NCI-H1105 treated with DMSO at 0.1 percent for 48 hours (cell line): Measurements from ENCODE around the gene THPO.
A peak's percentile ranks its signal among the peaks of the same experiment; 100 is the strongest.
"Not testable (repeated sequence)": the region's sequence is repeated elsewhere in the genome, so short reads cannot be mapped to it uniquely, and the experiment has no call there.

Experiments
- DNase-seq: peaks from one replicate; lab custom pipeline; 2025; lab: John Stamatoyannopoulos, UW

Gene THPO

DNA sequence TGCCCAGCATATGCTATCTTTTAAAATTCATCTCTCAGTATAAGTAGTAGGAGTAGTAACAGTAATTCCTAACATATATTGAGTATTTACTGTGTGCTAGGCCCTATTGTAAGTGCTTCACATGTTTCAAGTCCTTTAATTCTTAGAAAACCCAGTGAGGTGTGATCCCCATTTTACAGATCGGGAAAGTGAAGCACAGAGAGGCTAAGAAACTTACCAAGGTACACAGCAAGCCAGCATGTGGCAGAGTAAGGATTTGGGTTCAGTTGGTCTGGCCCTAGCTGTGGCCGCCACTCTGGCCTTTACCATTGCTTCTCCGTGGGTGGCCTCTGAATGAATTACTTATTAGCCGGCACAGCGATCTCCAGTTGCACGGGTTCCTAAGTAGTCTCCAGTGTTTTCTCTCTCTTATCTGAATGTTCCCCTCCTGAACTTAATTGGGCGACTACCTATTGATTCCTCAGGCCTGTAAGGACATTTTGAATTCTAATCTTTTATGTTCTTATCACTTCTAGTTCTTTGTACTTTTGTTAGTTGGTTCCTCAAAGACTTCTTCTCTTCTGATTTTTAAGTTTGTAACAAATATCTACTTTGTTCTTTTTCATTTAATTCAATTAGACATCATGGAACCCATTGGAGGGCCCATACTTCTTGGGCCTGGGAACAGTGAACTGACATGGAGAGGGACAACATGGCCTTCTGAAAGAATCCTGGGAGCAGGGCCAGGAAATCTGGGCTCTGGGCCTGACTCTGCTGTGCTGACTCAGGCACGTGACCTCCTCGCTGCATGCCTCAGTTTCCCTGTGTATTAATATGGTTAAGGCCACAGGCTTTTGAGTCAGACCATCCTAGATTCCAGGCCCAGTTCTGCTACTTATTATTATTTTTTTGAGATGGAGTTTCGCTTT, 28.2 kb downstream of the THPO start:
- DNase-seq: no peak

DNA sequence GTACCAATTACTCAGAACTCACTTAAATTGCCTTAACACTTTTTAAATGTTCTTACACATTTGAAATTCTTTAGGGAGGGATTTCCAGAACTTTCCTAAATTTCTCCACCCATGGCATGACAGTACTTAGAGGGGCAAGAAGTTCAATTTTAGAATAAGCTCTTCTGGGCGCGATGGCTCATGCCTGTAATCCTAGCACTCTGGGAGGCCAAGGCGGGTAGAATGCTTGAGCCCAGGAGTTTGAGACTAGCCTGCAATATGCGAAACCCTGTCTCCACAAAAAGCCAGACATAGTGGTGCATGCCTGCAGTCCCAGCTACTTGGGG, 30.0 kb downstream of the THPO start:
- DNase-seq: no peak

- no peak for DNase-seq
These were observed 30.5 kb downstream of the THPO start for GRCh38 chr3:184347321-184348056.

- no peak for DNase-seq
These were observed 31.4 kb downstream of the THPO start for GRCh38 chr3:184346480-184347190.

GRCh38 chr3:184345317-184346144, 32.5 kb downstream of the THPO start:
- DNase-seq: peak; percentile 44

GRCh38 chr3:184344579-184345316, 33.3 kb downstream of the THPO start:
- no peak for DNase-seq

DNA sequence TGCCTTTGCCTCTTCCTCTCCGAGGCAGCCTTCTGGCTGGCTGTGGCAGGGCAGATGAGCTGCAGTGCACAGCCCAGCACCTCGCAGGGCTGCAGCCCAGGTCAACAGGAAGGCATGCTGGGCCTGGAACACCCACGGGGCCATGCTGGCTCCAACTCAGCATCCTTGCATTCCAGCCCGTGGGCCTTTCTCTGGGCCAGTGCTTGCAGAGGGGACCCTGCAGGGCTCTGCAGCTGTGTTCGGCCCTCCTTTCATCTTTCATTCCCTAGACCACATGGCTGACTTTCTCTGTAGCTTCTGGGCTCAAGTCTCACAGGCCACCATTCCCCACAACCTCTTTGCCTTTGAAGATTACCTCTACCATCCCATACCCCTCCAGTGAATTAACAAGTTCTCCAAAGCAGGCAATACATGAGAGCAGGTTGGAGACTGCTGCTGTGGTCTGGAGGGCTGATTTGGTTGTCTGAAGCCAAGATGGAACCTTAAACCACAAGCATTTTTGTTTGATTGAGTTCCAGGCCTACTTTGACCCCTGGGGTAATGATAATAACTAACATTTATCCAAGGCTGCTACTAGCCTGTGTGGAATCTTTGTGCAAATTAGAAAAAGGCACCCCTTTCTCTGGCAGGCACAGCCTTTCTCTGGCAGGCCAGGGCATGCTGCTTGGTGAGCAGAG, 34.7 kb downstream of the THPO start:
- no peak for DNase-seq

DNA sequence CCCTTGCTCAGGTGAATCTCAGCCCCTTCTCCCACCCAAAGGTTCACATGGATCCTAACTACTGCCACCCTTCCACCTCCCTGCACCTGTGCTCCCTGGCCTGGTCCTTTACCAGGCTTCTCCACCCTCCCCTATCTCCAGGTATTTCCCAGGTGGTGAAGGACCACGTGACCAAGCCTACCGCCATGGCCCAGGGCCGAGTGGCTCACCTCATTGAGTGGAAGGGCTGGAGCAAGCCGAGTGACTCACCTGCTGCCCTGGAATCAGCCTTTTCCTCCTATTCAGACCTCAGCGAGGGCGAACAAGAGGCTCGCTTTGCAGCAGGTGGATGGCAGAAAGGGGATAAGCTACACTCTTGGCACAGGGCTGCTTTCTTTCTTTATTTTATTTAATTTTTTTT, 36.1 kb downstream of the THPO start:
- DNase-seq: no peak

DNA sequence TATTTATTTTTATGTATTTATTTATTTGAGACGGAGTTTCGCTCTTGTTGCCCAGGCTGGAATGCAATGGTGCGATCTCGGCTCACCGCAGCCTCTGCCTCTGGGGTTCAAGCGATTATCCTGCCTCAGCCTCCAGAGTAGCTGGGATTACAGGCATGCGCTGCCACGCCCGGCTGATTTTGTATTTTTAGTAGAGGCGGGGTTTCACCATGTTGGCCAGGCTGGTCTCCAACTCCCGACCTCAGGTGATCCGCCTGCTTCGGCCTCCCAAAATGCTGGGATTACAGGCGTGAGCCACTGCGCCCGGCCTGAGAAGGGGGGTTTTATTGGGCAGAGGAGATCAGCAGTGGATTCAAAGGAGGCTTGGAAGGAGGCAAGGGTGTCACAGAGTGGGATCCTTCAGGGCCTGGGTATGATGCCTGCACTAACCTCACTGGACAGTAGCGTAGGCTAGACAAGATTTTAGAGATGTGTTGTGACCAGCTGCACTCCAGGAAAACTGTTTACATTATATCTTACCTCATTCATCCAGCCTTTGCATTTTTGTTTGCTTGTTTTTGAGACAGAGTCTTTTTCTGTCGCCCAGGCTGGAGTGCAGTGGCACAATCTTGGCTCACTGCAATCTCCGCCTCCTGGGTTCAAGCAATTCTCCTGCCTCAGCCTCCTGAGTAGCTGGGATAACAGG, 38.4 kb downstream of the THPO start:
- not testable (repeated sequence) for DNase-seq

DNA sequence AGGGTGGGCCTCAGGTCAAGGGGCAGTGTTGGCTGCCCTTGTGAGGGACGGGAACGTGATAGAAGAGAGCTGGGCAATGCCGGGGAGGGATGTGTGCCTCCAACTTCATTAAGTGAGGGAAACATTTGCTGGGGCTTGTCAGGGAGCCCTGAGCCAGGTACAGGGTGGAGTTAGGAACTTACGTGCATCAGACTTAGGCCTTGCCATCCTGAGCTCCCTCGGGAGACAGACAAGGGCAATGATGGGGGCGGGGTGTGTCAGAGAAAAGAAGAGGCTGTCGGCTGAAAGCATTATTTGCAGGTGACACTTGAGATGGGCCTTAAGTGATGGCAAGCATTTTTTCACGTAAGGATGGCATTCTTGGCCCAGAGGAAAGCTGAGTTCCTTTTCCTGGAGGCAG, 39.0 kb downstream of the THPO start:
- DNase-seq: peak; percentile 86

GRCh38 chr3:184338511-184338945, 39.5 kb downstream of the THPO start:
- DNase-seq: peak; percentile 98

DNA sequence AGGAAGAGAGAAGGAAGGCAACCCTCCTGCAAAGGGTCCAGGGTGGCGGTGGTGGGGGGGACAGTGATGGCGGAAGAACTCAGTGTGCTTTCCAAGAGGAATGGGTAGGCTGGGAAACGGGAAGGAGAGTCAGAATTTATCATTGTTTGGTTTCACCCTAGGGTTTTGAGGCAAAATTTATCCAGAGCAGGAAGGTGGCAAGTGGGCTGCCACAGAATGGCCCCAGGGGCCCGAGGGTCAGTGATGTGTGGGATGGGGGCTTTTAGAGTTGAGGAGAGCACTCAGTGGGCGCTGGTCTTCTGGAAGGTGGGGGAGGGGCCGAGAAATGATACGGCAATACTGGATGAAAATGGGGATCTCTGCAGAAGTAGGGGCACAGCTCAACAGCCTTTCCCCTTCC, 40.0 kb downstream of the THPO start:
- no peak for DNase-seq

DNA sequence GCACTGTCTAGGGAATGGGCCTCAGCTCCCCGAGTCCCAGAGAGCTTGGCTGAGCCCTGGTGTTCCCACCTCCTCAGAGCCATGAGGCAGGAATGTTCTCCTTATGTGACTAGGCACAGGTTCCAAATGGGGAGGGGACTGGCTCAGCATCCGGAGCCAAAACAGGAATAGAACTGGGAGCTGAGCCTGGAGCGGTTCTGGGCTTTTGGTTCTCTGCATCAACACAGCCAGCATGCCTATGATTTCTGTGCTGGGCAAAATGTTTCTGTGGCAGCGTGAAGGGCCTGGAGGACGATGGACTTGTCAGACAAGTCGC, 40.6 kb downstream of the THPO start, which contains the start of gene FAM131A:
Gene FAM131A (plus strand): TSS at position 202 of the 316 bp plus-strand sequence. CDS start 31 bp downstream, at position 233.
- no peak for DNase-seq

DNA sequence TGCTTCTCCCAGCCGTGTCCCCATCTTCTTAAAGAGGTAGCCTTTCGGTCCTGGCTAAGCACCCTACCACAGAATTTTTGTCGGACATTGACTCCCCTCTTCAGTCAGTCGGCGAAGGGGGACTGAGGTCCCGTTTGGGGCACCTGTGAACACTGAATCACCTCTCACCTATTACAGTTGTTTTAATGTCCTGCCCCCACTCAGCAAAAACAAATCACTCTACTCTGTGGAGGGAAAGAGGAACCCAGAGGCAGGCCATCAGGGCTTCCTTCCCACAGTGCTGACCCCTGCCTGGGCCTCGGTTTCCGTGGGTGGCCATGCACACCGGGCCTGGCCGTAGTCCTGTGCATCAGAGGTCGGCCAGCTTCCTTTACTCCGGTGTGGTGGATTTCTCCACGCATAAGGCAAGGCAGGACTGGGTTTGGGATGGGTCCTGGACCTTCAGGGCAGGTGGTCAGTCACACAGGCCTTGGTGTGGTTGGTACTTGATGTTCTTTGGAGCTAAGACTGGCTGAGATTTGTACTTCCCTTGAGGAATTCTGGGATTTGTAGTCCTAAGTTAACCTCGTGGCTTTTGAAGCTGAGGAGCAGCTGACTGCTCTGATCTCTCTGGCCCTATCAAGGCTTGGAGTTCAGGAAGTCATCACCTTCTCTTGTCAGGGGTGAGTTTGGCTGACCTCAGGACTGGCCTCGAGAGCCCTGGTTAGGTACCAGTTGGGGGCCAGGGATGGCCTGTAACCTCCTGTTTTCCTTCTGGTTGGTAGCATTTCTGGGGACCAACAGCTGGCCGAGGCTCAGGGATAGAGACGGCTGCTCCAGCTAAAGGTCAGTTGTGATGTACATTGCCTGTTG, 41.2 kb downstream of the THPO start:
- DNase-seq: no peak

- peak; percentile 78 for DNase-seq
These were observed 42.1 kb downstream of the THPO start for GRCh38 chr3:184335661-184336546.

- DNase-seq: peak; percentile 72
These were observed 42.7 kb downstream of the THPO start for GRCh38 chr3:184335291-184335660.

DNA sequence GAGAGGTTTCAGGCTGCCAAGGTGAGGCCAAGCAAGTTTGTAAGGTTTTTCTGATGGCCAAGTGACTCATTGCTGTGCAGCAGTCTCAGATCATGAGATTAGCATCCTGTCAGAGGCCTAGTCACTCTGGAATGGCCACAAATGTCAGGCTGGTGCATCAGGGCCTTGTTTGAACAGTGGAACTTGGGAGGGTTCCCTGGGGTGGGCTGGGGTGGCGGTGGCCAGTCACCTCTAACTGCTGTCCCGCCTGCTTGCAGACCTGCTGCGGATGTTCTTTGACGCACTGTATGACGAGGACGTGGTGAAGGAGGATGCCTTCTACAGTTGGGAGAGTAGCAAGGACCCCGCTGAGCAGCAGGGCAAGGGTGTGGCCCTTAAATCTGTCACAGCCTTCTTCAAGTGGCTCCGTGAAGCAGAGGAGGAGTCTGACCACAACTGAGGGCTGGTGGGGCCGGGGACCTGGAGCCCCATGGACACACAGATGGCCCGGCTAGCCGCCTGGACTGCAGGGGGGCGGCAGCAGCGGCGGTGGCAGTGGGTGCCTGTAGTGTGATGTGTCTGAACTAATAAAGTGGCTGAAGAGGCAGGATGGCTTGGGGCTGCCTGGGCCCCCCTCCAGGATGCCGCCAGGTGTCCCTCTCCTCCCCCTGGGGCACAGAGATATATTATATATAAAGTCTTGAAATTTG, 43.4 kb downstream of the THPO start:
- no peak for DNase-seq
